22Rv1 (cell line): ENCODE measurements around the gene GRPEL2.

ENCODE experiments used
- ZFX ChIP-seq: fragments of 450-650 bp; IDR thresholded peaks from 2 replicates; pipeline ENCODE4 v1.6.1; 2017; ENCODE audit warnings: antibody characterized with exemption, borderline replicate concordance
- TF ChIP-seq, protein P1 (sequence below): fragments of 450-650 bp; IDR thresholded peaks from 2 replicates; pipeline ENCODE4 v1.5.1; 2017; ENCODE audit warnings: mild to moderate bottlenecking

DNA sequence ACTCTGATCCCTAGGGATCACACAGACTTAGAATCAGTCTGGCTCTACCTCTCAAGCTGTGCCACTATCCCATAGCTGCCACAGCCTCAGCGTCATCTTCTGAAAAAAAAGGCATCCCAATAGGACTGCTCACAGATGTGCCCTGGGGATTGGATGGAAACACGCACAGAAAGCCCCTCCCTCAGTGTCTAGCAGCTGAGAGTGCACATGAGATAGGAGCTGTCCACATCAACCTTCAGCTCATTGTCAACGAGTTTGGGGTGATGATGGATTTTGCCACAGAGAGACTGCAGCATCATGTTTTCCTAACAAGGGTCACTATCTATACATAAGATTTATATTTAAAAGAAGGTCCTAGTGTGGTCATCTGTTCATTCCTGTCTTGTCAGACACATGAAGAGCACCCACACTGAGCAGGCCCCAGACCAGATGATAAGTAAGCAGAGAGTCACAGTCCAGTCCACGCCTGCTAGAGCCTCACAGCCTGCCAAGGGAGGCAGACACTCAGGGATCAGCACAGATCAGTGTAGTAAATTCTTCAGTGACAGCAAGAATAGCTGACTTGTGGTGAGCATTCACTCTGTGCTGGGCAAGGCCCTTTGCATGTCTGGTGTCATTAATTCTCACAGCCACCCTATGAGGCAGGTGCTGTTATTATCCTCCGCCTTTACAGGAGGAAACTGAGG, 47.8 kb upstream of the GRPEL2 start:
- TF ChIP-seq, protein P1, sequence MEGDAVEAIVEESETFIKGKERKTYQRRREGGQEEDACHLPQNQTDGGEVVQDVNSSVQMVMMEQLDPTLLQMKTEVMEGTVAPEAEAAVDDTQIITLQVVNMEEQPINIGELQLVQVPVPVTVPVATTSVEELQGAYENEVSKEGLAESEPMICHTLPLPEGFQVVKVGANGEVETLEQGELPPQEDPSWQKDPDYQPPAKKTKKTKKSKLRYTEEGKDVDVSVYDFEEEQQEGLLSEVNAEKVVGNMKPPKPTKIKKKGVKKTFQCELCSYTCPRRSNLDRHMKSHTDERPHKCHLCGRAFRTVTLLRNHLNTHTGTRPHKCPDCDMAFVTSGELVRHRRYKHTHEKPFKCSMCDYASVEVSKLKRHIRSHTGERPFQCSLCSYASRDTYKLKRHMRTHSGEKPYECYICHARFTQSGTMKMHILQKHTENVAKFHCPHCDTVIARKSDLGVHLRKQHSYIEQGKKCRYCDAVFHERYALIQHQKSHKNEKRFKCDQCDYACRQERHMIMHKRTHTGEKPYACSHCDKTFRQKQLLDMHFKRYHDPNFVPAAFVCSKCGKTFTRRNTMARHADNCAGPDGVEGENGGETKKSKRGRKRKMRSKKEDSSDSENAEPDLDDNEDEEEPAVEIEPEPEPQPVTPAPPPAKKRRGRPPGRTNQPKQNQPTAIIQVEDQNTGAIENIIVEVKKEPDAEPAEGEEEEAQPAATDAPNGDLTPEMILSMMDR: no peak
- TF ChIP-seq ZFX: no peak
